ENCODE measurements around the gene RUNX1. TPM values are rescaled to one million over a fixed set of nuclear protein-coding genes. Genes with fewer than 3 reads are reported as not detected.

The RUNX1 gene
- total RNA-seq, 1 experiment from 2014 or later = 86.2 TPM

DNA sequence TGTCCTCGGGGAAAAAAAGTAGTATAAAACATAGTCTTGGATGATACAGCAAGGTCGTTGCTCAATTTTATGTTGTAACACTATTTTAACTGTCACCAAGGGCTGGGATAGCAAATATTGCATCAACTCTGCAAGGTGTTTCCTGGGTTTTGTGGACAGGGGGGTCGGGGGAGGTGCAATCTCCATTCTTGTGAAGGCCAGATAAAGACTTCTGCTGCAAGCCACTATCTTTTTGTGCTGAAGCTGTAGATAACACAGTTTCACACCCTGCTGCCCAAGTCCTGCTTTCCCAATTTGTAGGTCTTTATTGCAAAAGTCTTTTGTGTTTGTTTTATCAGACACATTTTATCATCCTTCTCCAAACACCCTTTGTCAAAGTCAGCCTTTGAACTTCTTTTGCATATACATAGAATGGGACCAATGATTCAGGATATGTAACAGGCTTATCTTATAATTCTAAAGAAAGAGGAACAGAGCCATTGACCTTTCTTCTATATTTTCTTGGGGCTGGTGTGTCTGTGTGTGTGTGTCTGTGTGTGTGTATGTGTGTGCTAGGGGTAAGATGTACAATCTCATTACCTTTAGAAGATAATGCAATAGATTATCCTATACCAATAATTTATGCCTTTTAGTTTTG lies 140.6 kb downstream of the RUNX1 start:
- POLR2A ChIA-PET = interaction anchor here (0.5 to 2.2 kb wide), 3 partner anchors 20 to 252 kb away, joined by 3 to 7 read pairs (median 4); no protein-coding TSS in a partner anchor
- no TSS peak for BruUV-seq (replicated peaks)
- peak overlapping the region; percentile 47 for H3K4me3 Mint-ChIP-seq (ENCODE audit: unreplicated experiment)
- DNase-seq (ENCODE audit: unreplicated experiment) = peak; percentile 74
- H3K9me3 Mint-ChIP-seq (ENCODE audit: unreplicated experiment) = no peaks in the 10 kb centered on the region
- CTCF ChIA-PET = interaction anchor here (0.5 to 1.0 kb wide), 5 partner anchors 16 to 156 kb away, joined by 3 to 5 read pairs (median 3); no protein-coding TSS in a partner anchor
- H3K27me3 Mint-ChIP-seq (ENCODE audit: insufficient read depth, unreplicated experiment) = no peaks in the 10 kb centered on the region
- TF ChIP-seq, protein P1, sequence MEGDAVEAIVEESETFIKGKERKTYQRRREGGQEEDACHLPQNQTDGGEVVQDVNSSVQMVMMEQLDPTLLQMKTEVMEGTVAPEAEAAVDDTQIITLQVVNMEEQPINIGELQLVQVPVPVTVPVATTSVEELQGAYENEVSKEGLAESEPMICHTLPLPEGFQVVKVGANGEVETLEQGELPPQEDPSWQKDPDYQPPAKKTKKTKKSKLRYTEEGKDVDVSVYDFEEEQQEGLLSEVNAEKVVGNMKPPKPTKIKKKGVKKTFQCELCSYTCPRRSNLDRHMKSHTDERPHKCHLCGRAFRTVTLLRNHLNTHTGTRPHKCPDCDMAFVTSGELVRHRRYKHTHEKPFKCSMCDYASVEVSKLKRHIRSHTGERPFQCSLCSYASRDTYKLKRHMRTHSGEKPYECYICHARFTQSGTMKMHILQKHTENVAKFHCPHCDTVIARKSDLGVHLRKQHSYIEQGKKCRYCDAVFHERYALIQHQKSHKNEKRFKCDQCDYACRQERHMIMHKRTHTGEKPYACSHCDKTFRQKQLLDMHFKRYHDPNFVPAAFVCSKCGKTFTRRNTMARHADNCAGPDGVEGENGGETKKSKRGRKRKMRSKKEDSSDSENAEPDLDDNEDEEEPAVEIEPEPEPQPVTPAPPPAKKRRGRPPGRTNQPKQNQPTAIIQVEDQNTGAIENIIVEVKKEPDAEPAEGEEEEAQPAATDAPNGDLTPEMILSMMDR (IDR thresholded peaks at IDR 0.05; ENCODE audit: unreplicated experiment) = no peak
- no peaks in the 10 kb centered on the region for H3K36me3 Mint-ChIP-seq (ENCODE audit: insufficient read depth, unreplicated experiment)
- H3K27ac Mint-ChIP-seq (ENCODE audit: low read depth, unreplicated experiment) = peak overlapping the region; percentile 6
- H3K4me1 Mint-ChIP-seq (ENCODE audit: insufficient read depth, unreplicated experiment) = peaks cover 29% of the 10 kb centered on the region
- intact Hi-C loops (cut with micrococcal nuclease) = loop anchor here (5.0 kb wide), 1 partner anchor 139 kb away; the partner anchor contains the start of gene RUNX1

DNA sequence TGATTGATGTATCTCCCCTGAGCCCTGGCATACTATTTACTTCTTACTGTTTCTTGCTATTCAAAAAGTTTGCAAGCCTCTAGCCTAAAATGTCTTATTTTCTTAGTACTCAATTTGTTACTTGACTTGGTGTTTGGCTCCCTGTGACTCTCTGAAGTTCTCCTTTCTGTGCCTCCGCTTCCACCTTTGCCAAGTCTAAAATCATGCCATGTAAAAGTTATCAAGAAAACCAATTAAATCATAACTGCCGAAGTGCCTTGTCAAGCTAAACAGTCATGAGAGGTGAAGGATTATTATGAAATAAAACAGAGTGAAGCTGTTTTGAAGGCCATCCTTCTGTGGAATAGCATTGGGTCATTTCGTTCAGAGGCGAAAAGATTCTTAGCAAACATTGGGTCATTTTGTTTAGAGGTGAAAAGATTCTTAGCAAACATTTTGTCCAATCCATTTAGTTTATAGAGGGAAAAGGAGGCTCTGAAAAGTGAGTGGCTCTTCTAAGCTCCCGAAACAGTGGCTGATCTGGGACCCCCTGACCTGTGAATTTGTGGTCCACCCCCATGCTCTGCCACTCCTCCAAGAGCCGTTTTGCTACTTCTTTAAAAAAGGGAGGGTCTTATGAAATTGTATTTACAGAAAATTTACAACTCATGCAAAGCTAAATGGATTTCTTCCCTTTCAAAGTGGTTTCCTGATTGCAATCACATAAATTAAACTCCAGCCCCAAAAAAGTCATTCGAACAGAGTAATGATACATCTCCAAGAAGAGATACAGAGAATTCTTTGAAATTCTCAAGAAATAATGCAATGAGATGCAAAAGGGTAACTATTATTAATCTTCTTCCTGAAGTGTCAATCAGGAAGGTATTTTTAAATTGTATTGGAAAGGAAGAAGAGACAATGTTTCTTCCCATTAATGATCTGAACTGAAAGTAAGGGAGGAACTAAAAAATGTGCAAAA lies 141.4 kb downstream of the RUNX1 start:
- CTCF ChIA-PET = interaction anchor here (0.5 to 1.3 kb wide), 4 partner anchors 15 to 70 kb away, joined by 3 to 5 read pairs (median 4); no protein-coding TSS in a partner anchor

DNA sequence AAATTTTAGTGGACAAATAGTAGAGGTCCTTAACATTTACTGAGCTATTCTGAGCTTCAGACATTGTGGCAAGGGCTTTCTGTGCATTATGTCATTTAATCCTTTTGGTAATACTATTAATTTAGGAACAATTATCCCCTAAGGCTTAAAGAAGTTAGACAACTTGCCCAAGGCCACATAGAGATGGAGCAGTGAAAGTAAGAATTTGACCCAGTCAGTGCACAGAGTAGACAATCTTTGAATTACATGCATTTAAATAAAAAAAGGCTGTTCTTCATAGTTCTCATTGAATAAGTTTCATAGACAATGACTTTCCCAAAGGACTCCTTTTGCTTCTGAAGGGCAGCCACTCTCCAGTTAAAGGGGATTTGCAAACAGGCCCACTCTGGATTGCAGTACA lies 142.7 kb downstream of the RUNX1 start:
- no peaks in the 10 kb centered on the region for H3K9me3 Mint-ChIP-seq (ENCODE audit: unreplicated experiment)
- no peak for DNase-seq (ENCODE audit: unreplicated experiment)
- H3K27ac Mint-ChIP-seq (ENCODE audit: low read depth, unreplicated experiment) = no peak overlapping the region
- H3K4me3 Mint-ChIP-seq (ENCODE audit: unreplicated experiment) = no peak overlapping the region
- no peaks in the 10 kb centered on the region for H3K27me3 Mint-ChIP-seq (ENCODE audit: insufficient read depth, unreplicated experiment)
- CTCF ChIA-PET = interaction anchor here (1.3 kb wide), 1 partner anchor 16 kb away, joined by 4 read pairs; no protein-coding TSS in a partner anchor
- POLR2A ChIA-PET = interaction anchor here (1.2 kb wide), 1 partner anchor 18 kb away, joined by 4 read pairs; no protein-coding TSS in a partner anchor
- no peaks in the 10 kb centered on the region for H3K36me3 Mint-ChIP-seq (ENCODE audit: insufficient read depth, unreplicated experiment)
- H3K4me1 Mint-ChIP-seq (ENCODE audit: insufficient read depth, unreplicated experiment) = peaks cover 29% of the 10 kb centered on the region
- intact Hi-C loops (cut with micrococcal nuclease) = loop anchor here (5.0 kb wide), 1 partner anchor 141 kb away; the partner anchor contains the start of gene RUNX1
- TF ChIP-seq, protein P1 (IDR thresholded peaks at IDR 0.05; ENCODE audit: unreplicated experiment) = no peak
- no TSS peak for BruUV-seq (replicated peaks)

More for the DNA sequence above, 141.4 kb downstream of the RUNX1 start:
- DNase-seq (ENCODE audit: unreplicated experiment) = no peak
- Mint-ChIP-seq H3K4me3 (ENCODE audit: unreplicated experiment) (peak overlapping the region; percentile 47), H3K36me3 (ENCODE audit: insufficient read depth, unreplicated experiment) (no peaks in the 10 kb centered on the region), H3K27ac (ENCODE audit: low read depth, unreplicated experiment) (peak overlapping the region; percentile 6), H3K4me1 (ENCODE audit: insufficient read depth, unreplicated experiment) (peaks cover 29% of the 10 kb centered on the region), H3K27me3 (ENCODE audit: insufficient read depth, unreplicated experiment) (no peaks in the 10 kb centered on the region), H3K9me3 (ENCODE audit: unreplicated experiment) (no peaks in the 10 kb centered on the region)
- POLR2A ChIA-PET = interaction anchor here (0.5 to 2.2 kb wide), 5 partner anchors 19 to 253 kb away, joined by 3 to 7 read pairs (median 3); no protein-coding TSS in a partner anchor
- intact Hi-C loops (cut with micrococcal nuclease) = loop anchor here (5.0 kb wide), 1 partner anchor 140 kb away; the partner anchor contains the start of gene RUNX1
- no TSS peak for BruUV-seq (replicated peaks)
- TF ChIP-seq, protein P1 (IDR thresholded peaks at IDR 0.05; ENCODE audit: unreplicated experiment) = no peak
